ENCODE results near the gene IGF1R.
"Not testable (repeated sequence)": the region's sequence is repeated elsewhere in the genome, so short reads cannot be mapped to it uniquely, and the experiment has no call there.

IGF1R gene

GRCh38 chr15:98957655-98958054 is 309.3 kb downstream of the IGF1R start:
- H3K4me3 ChIP-seq (ENCODE audit: low read length), result no peak overlapping the region
- TF ChIP-seq CTCF (conservative IDR thresholded peaks at IDR 0.05; ENCODE audit: low read depth, low read length), result no peak
- no peak for DNase-seq (ENCODE audit: low read depth)

- no peak overlapping the region for H3K4me3 ChIP-seq (ENCODE audit: low read length)
- no peak for TF ChIP-seq CTCF (conservative IDR thresholded peaks at IDR 0.05; ENCODE audit: low read depth, low read length)
- no peak for DNase-seq (ENCODE audit: low read depth)
These were observed 309.7 kb downstream of the IGF1R start for GRCh38 chr15:98958076-98958475.

- no peak for TF ChIP-seq CTCF (conservative IDR thresholded peaks at IDR 0.05; ENCODE audit: low read depth, low read length)
- DNase-seq (ENCODE audit: low read depth), result no peak
- no peak overlapping the region for H3K4me3 ChIP-seq (ENCODE audit: low read length)
These were observed 310.7 kb downstream of the IGF1R start for GRCh38 chr15:98958918-98959639.

GRCh38 chr15:98959640-98960007 is 311.3 kb downstream of the IGF1R start:
- no peak for DNase-seq (ENCODE audit: low read depth)
- TF ChIP-seq CTCF (conservative IDR thresholded peaks at IDR 0.05; ENCODE audit: low read depth, low read length), result no peak
- H3K4me3 ChIP-seq (ENCODE audit: low read length), result no peak overlapping the region

GRCh38 chr15:98960555-98961050 is 312.3 kb downstream of the IGF1R start:
- H3K4me3 ChIP-seq (ENCODE audit: low read length), result no peak overlapping the region
- no peak for TF ChIP-seq CTCF (conservative IDR thresholded peaks at IDR 0.05; ENCODE audit: low read depth, low read length)
- DNase-seq (ENCODE audit: low read depth), result no peak

GRCh38 chr15:98963444-98963843 is 315.1 kb downstream of the IGF1R start:
- no peak overlapping the region for H3K4me3 ChIP-seq (ENCODE audit: low read length)
- no peak for TF ChIP-seq CTCF (conservative IDR thresholded peaks at IDR 0.05; ENCODE audit: low read depth, low read length)
- no peak for DNase-seq (ENCODE audit: low read depth)

- no peak for DNase-seq (ENCODE audit: low read depth)
- H3K4me3 ChIP-seq (ENCODE audit: low read length), result no peak overlapping the region
- no peak for TF ChIP-seq CTCF (conservative IDR thresholded peaks at IDR 0.05; ENCODE audit: low read depth, low read length)
These were observed 316.3 kb downstream of the IGF1R start for GRCh38 chr15:98964466-98965133.

- not testable (repeated sequence) for DNase-seq (ENCODE audit: low read depth); H3K4me3 ChIP-seq (ENCODE audit: low read length)
These were observed 316.8 kb downstream of the IGF1R start for GRCh38 chr15:98965134-98965491.
